K562 (cell line): Measurements from ENCODE around the gene HOXA2. TPM values are rescaled to one million over a fixed set of nuclear protein-coding genes. Genes with fewer than 3 reads are reported as not detected.

ENCODE experiments used
- ETV1 ChIP-seq: fragments of 450-650 bp; conservative IDR thresholded peaks from 2 replicates; pipeline ENCODE4 v1.6.1; 2016; ENCODE audit warnings: missing genetic modification characterization, control low read depth, low read depth, missing compliant biosample characterization
- ETV5 ChIP-seq: sonication (generic); formaldehyde crosslinking; IDR thresholded peaks from 2 replicates; pipeline ENCODE4 v1.4.0; 2020; ENCODE audit warnings: low read depth, mild to moderate bottlenecking, missing genetic modification reagents
- FOSL1 ChIP-seq: fragments of 200-800 bp; sonication (Bioruptor generic); conservative IDR thresholded peaks from 2 replicates; pipeline ENCODE4 v1.6.1; 2016; ENCODE audit warnings: missing genetic modification characterization, missing compliant biosample characterization
- FOXM1 ChIP-seq, 2 experiments: fragments of 450-650 bp in 1 of 2; sonication (generic) in 1 of 2; formaldehyde crosslinking in 1 of 2; IDR thresholded peaks; 2 replicates each; pipeline versions ENCODE4 v1.6.1 to v1.9.0; 2017 to 2022; ENCODE audit warnings: low read depth in 2 of 2, mild to moderate bottlenecking in 2 of 2, missing genetic modification reagents in 1 of 2, moderate library complexity in 1 of 2
- HMBOX1 ChIP-seq: sonication (generic); IDR thresholded peaks from 2 replicates; pipeline ENCODE4 v1.6.1; 2016
- HNRNPK ChIP-seq: fragments of 200-400 bp; formaldehyde crosslinking; IDR thresholded peaks from one replicate; pipeline ENCODE4 v1.6.1; 2018; ENCODE audit warnings: mild to moderate bottlenecking, low read depth, low read length; ENCODE audit not compliant: poor library complexity, severe bottlenecking
- KDM2B ChIP-seq: fragments of 250-450 bp; sonication (Bioruptor Pico); IDR thresholded peaks from 2 replicates; pipeline ENCODE4 v1.8.0; 2021; ENCODE audit warnings: mild to moderate bottlenecking, moderate library complexity
- KLF13 ChIP-seq: fragments of 450-650 bp; IDR thresholded peaks from 2 replicates; pipeline ENCODE4 v1.6.1; 2016; ENCODE audit warnings: missing genetic modification characterization, low read depth, mild to moderate bottlenecking, missing compliant biosample characterization, moderate library complexity, borderline replicate concordance
- MLX ChIP-seq, 2 experiments: fragments of 450-650 bp in 1 of 2; sonication (generic) in 1 of 2; formaldehyde crosslinking; conservative IDR thresholded peaks; 2 replicates each; pipeline versions ENCODE4 v1.4.0 to v1.8.1; 2020 to 2022; ENCODE audit warnings: mild to moderate bottlenecking in 1 of 2, missing genetic modification reagents in 1 of 2
- MTA2 ChIP-seq: fragments of 450-650 bp; IDR thresholded peaks from 2 replicates; pipeline ENCODE4 v1.6.1; 2016; ENCODE audit warnings: low read depth
- NCOA4 ChIP-seq: fragments of 450-650 bp; IDR thresholded peaks from 2 replicates; pipeline ENCODE4 v1.6.1; 2018; ENCODE audit warnings: mild to moderate bottlenecking; ENCODE audit not compliant: partially characterized antibody
- RCOR1 ChIP-seq, 2 experiments: IDR thresholded peaks; 2 replicates each; pipeline ENCODE4 v1.6.1; 2012; ENCODE audit warnings: low read depth in 2 of 2, low read length in 2 of 2, borderline replicate concordance in 1 of 2, improper control_type of control experiment in 1 of 2
- RHOXF2B ChIP-seq: fragments of 250-450 bp; sonication (Bioruptor Pico); conservative IDR thresholded peaks from 2 replicates; pipeline ENCODE4 v1.5.1; 2021
- TGIF2 ChIP-seq: sonication (generic); formaldehyde crosslinking; IDR thresholded peaks from 2 replicates; pipeline ENCODE4 v1.8.1; 2022; ENCODE audit warnings: mild to moderate bottlenecking, missing genetic modification reagents, moderate library complexity
- USF2 ChIP-seq: sonication (generic); formaldehyde crosslinking; IDR thresholded peaks from 2 replicates; pipeline ENCODE4 v1.5.0; 2020; ENCODE audit warnings: missing genetic modification reagents
- ZMIZ1 ChIP-seq, 2 experiments: fragments of 150-350 bp in 1 of 2; IDR thresholded peaks; 2 replicates each; pipeline ENCODE4 v1.6.1; 2012 to 2016; ENCODE audit warnings: low read depth in 2 of 2, low read length in 2 of 2, mild to moderate bottlenecking in 1 of 2, moderate library complexity in 1 of 2
- ZNF140 ChIP-seq: fragments of 250-450 bp; sonication (Bioruptor Pico); IDR thresholded peaks from 2 replicates; pipeline ENCODE4 v1.8.0; 2021; ENCODE audit warnings: moderate library complexity, mild to moderate bottlenecking, inconsistent platforms
- ZNF146 ChIP-seq: IDR thresholded peaks from one replicate; pipeline ENCODE4 v1.6.1; 2018; ENCODE audit warnings: missing compliant biosample characterization; ENCODE audit not compliant: unreplicated experiment
- ZNF282 ChIP-seq: sonication (generic); formaldehyde crosslinking; IDR thresholded peaks from 2 replicates; pipeline ENCODE4 v1.8.1; 2023; ENCODE audit warnings: missing genetic modification reagents
- ZNF445 ChIP-seq: fragments of 250-450 bp; sonication (Bioruptor Pico); IDR thresholded peaks from 2 replicates; pipeline ENCODE4 v1.4.0; 2020; ENCODE audit warnings: low read depth, mild to moderate bottlenecking, moderate library complexity
- ZNF589 ChIP-seq: fragments of 200-800 bp; sonication (Bioruptor generic); IDR thresholded peaks from 2 replicates; pipeline ENCODE4 v1.6.1; 2016; ENCODE audit warnings: low read depth, missing genetic modification characterization, missing compliant biosample characterization
- ZNF764 ChIP-seq: fragments of 250-450 bp; sonication (Bioruptor Pico); IDR thresholded peaks from 2 replicates; pipeline ENCODE4 v1.4.0; 2020; ENCODE audit warnings: low read depth, mild to moderate bottlenecking, moderate library complexity
- polyA plus RNA-seq, 8 experiments: library from polyadenylated mRNA; depleted of rRNA in 4 of 8; stranded (reverse) in 5 of 8; unstranded in 3 of 8; fragments of >200 nt; fragmentation: Nextera tagmentation in 2 of 8; fragmentation: Illumina TruSeq in 1 of 8; extraction: Ambion mirVana in 2 of 8; extraction: Trizol in 1 of 8; gene quantifications; 2 replicates each; pipeline versions ENCODE4 v1.2.1 to v1.2.3, GENCODE V29; 2011 to 2014; ENCODE audit warnings: inconsistent platforms in 1 of 8, missing spikeins in 1 of 8
- total RNA-seq, 7 experiments: library from RNA; depleted of rRNA in 6 of 7; stranded (reverse); fragments of >200 nt in 6 of 7; fragmentation: Illumina TruSeq in 2 of 7; extraction: Trizol in 2 of 7; gene quantifications; 2 replicates each; pipeline versions ENCODE4 v1.2.1 to v1.2.3, GENCODE V29; 2011 to 2021; ENCODE audit warnings: low replicate concordance in 1 of 7

The HOXA2 gene
- total and polyA plus RNA-seq, 9 of the 15 experiments (the other 6 are each of a cell fraction or from before 2014, with no cell fraction given) = 0.04 TPM; not detected in 8

- TF ChIP-seq HMBOX1 (peak; percentile 91), RHOXF2B (CRISPR knock-in tag) (no peak), TGIF2 (CRISPR knock-in tag) (no peak), NCOA4 (no peak), ZNF146 (CRISPR knock-in tag) (no peak), ZNF764 (CRISPR knock-in tag) (no peak), USF2 (CRISPR knock-in tag) (no peak), KLF13 (tag) (no peak), FOSL1 (tag) (peak; percentile 69), MTA2 (peak; percentile 49), ZMIZ1 (IDR thresholded peaks at IDR 0.05; ENCODE audit: low read depth in 2 of 2, low read length in 2 of 2) (no peak), FOXM1 (IDR thresholded peaks at IDR 0.05; ENCODE audit: low read depth) (peak; percentile 60), FOXM1 (CRISPR knock-in tag; IDR thresholded peaks at IDR 0.05; ENCODE audit: low read depth) (no peak), HNRNPK (no peak), ZNF282 (CRISPR knock-in tag) (no peak), KDM2B (no peak), MLX (CRISPR knock-in tag; conservative IDR thresholded peaks at IDR 0.05) (no peak), RCOR1 (IDR thresholded peaks at IDR 0.05; ENCODE audit: borderline replicate concordance in 1 of 2, low read depth in 2 of 2, low read length in 2 of 2) (peak in 1 of 2 experiments; percentile 88; a peak in 1 of 4 replicates), ZNF445 (no peak), ZNF589 (CRISPR knock-in tag) (0 out of 2 replicates have a peak, but pooled peaks have one; percentile 45), ETV1 (tag) (no peak; the same call in 1 of the 2 replicates), ETV5 (CRISPR knock-in tag) (no peak), ZNF140 (CRISPR knock-in tag) (no peak)
Observed at GRCh38 chr7:27071622-27072390, 30.7 kb downstream of the HOXA2 start (continued).
